K562 (cell line): ENCODE data around the gene MEF2D. TPM values are rescaled to one million over a fixed set of nuclear protein-coding genes. Genes with fewer than 3 reads are reported as not detected.

Experiments used
- ARNT ChIP-seq, 2 experiments: fragments of 450-650 bp; IDR thresholded peaks; 2 replicates each; pipeline ENCODE4 v1.6.1; 2016; ENCODE audit warnings: mild to moderate bottlenecking in 1 of 2
- ATF1 ChIP-seq, 2 experiments: fragments of 450-650 bp in 1 of 2; IDR thresholded peaks; 2 replicates each; pipeline ENCODE4 v1.6.1; 2016; ENCODE audit warnings: missing compliant biosample characterization in 1 of 2, missing genetic modification characterization in 1 of 2
- FOXK1 ChIP-seq: sonication (generic); formaldehyde crosslinking; IDR thresholded peaks from 2 replicates; pipeline ENCODE4 v1.8.0; 2022; ENCODE audit warnings: missing genetic modification reagents, mild to moderate bottlenecking, borderline replicate concordance
- KLF16 ChIP-seq: IDR thresholded peaks from 2 replicates; pipeline ENCODE4 v1.6.1; 2016; ENCODE audit warnings: antibody characterized with exemption
- MCM5 ChIP-seq: fragments of 450-650 bp; IDR thresholded peaks from 2 replicates; pipeline ENCODE4 v1.6.1; 2016; ENCODE audit warnings: low read depth
- UBTF ChIP-seq, 2 experiments: IDR thresholded peaks; 2 replicates each; pipeline ENCODE4 v1.6.1; 2012; ENCODE audit warnings: improper control_type of control experiment in 2 of 2, low read depth in 2 of 2, low read length in 2 of 2, borderline replicate concordance in 1 of 2
- polyA plus RNA-seq, 8 experiments: library from polyadenylated mRNA; depleted of rRNA in 4 of 8; stranded (reverse) in 5 of 8; unstranded in 3 of 8; fragments of >200 nt; fragmentation: Nextera tagmentation in 2 of 8; fragmentation: Illumina TruSeq in 1 of 8; extraction: Ambion mirVana in 2 of 8; extraction: Trizol in 1 of 8; gene quantifications; 2 replicates each; pipeline versions ENCODE4 v1.2.1 to v1.2.3, GENCODE V29; 2011 to 2014; ENCODE audit warnings: inconsistent platforms in 1 of 8, missing spikeins in 1 of 8
- total RNA-seq, 7 experiments: library from RNA; depleted of rRNA in 6 of 7; stranded (reverse); fragments of >200 nt in 6 of 7; fragmentation: Illumina TruSeq in 2 of 7; extraction: Trizol in 2 of 7; gene quantifications; 2 replicates each; pipeline versions ENCODE4 v1.2.1 to v1.2.3, GENCODE V29; 2011 to 2021; ENCODE audit warnings: low replicate concordance in 1 of 7

MEF2D gene
- total and polyA plus RNA-seq, 9 of the 15 experiments (the other 6 are each of a cell fraction or from before 2014, with no cell fraction given): 0.10 to 19.5 (median 2.6) TPM

GRCh38 chr1:156421939-156422601 is 78.5 kb downstream of the MEF2D start (continued):
- peak in 1 of 2 experiments; percentile 3; a peak in 1 of 4 replicates for TF ChIP-seq UBTF (IDR thresholded peaks at IDR 0.05; ENCODE audit: borderline replicate concordance in 1 of 2, low read depth in 2 of 2, low read length in 2 of 2)
- peak; percentile 70; the same call in 1 of the 2 replicates for TF ChIP-seq FOXK1 (CRISPR knock-in tag)
- TF ChIP-seq ARNT (IDR thresholded peaks at IDR 0.05): no peak
- no peak for TF ChIP-seq MCM5
- TF ChIP-seq ATF1 (CRISPR knock-in tag; IDR thresholded peaks at IDR 0.05): no peak
- TF ChIP-seq ATF1 (tag; IDR thresholded peaks at IDR 0.05): peak; percentile 71
- TF ChIP-seq KLF16: no peak
